UCSD-AML1 (cell line): ENCODE results near the gene IGSF9.

Experiments used
- DNase-seq: peaks from one replicate; lab custom pipeline; 2025; ENCODE audit not compliant: unreplicated experiment; lab: John Stamatoyannopoulos, UW

IGSF9 gene

DNA sequence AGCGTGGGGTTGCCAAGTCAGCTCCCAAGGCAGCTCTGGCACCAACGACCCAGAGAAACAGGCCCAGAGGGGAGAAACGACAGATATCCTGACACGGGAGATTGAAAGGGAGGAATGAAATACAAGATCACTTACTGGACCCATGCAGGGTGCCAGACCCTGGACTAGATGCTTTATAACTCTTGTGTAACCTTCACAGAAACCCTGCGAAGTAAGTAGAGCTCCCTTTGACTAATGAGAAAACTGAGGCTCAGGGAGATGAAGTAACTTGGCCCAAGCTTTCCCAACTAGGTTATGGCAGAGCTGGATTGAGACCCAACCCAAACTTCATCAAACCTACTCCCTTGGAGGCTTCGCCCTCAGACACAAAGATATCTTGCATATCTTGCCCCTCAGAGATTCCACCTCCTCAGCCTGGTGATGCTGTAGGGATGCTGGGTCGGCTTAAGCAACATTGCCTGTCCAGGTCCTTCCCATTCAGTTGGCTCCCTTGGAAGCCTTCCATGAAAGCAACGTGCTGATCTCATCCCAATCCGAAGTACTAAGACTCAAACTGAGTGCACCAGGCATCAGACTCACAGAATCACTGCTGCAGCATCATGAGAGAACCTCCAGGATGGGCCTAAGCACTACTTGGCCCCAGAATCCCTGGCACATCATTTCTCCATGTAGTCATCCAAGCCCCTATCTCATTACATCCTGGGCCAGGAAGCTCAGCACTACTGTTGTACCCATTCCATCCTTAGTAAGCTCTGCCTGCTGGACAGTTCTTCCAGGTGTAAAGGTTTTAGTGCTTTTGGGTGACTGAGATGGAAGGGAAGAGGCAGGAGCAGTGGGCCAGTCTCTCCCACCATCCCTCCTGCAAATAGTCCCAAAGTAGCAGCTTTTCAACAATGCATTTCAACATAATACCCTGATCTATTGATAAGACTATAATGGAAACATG is 1.1 kb upstream of the IGSF9 start:
- DNase-seq = no peak

GRCh38 chr1:159944623-159945455 is 574 bp downstream of the IGSF9 start:
- no peak for DNase-seq

- no peak for DNase-seq
Measured at GRCh38 chr1:159943908-159944622, 1.3 kb downstream of the IGSF9 start.

GRCh38 chr1:159943278-159943640 is 2.2 kb downstream of the IGSF9 start:
- no peak for DNase-seq

DNA sequence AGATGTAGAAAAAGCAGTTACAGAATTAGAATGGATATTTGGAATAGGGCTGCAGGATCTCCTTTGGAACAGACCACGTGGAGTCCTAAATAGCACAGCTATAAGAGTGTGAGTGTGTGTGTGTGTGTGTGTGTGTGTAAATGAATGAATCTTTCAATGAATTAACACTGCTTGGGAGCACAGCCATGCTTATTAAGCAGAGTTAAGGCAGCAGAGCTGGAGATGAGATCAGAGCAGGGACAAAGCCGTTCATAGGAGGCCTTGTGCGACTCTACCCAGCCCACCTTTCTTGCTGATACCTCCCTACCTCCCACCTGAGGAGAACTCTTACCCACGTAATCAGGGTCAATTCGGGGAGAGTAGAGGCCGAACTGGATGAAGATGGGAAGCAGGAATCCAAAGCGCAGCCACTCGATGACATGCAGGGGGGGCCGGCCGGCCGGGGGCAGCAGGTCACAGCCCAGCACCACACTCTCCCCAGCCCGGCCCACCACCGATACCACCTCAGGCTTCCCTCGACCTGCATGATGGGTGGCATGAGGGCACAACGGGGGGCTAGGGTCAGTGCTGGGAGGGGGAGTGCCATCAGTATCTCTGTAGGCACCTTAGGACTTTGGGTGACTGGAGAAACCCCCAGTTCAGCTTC is 2.7 kb downstream of the IGSF9 start:
- no peak for DNase-seq

DNA sequence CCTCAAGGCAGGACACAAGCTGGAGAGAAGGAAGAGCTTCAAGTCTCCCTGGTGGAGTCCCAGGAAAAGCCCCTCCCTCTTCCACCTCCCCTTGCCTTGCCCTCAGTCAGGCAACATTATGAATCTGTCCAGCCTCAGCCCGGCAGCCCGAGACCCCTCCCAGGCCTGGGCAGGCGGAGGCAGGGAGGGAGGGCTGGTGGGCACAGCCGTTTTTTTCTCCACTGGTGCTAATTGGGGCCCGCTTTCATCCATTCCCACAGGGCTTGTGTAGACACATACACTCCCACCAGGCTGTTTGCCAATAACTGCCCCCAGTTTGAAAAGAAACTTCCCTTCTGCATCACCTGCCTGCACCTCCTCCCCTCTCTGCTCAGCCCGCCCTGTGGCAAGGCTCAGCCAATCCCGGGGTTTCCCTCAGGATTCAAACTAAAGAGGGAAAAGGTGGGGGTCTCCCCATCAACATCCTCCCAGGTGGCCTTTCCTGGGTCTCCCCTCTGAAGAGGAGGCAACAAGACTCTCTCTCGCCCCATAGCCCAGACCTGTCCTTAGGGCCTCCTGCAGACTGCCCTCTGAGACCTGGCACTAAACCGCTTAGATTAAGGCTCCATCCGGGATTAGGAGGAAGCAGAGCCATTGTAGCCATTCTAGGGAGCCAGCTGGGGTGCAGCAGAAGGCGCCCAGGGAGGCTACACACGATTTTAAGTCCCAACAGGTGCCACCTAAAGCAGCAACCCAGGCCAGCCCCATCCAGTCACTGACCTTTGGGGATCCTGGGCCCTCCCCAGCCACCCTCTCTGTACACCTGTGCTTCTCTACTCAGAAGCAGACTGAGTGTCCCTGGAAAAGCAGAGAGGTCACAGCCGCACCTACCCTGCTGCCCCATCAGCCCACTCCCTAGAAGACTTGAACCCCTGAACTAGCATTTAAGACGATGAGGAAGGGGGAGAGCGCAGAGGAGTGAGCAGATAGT is 3.5 kb downstream of the IGSF9 start:
- DNase-seq = no peak

GRCh38 chr1:159941141-159941540 is 4.3 kb downstream of the IGSF9 start:
- no peak for DNase-seq

DNA sequence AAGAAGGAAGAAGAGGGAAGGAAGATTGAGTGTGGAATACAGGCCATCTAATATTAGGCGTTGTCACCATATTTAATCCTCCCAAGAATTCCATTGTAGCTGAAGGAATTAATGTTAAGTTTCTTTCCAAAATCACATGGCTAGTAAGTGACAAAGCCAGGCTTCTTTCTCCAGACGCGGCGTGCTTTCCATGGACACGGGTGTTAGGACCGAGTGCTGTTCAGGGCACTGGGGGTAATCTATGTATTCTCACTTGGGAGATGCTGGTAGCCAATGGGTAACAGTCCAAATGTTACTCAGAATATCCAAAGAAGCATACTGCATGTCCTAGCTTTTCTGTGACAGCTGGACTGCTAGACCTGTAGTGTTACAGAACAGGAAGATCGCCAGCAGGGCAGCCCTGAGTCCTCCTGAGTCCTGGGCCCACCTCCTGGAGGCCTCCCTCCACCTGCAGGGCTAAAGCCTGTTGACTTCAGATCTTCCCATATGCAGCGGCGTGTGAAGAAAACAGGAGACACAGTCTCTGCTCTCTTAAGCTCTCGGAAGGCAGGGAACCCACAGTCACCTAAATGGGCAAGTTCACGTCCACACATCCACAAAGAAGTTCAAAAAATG is 5.3 kb downstream of the IGSF9 start:
- no peak for DNase-seq

DNA sequence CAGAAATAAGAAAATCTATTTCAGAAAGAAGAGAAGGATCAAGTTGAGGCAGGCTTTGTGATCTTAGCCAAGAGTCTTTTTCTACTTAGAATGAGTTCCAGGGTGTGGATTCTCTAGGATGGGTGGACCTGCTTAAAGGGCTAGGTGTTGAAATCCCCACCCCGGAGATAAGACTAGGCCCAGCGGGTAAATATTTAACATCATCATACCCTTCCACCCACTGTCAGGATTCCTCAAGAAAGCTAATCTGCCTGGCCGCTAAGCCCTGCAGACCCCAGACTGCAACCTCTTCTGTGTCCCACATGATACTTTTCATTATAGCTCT is 5.8 kb downstream of the IGSF9 start:
- no peak for DNase-seq

DNA sequence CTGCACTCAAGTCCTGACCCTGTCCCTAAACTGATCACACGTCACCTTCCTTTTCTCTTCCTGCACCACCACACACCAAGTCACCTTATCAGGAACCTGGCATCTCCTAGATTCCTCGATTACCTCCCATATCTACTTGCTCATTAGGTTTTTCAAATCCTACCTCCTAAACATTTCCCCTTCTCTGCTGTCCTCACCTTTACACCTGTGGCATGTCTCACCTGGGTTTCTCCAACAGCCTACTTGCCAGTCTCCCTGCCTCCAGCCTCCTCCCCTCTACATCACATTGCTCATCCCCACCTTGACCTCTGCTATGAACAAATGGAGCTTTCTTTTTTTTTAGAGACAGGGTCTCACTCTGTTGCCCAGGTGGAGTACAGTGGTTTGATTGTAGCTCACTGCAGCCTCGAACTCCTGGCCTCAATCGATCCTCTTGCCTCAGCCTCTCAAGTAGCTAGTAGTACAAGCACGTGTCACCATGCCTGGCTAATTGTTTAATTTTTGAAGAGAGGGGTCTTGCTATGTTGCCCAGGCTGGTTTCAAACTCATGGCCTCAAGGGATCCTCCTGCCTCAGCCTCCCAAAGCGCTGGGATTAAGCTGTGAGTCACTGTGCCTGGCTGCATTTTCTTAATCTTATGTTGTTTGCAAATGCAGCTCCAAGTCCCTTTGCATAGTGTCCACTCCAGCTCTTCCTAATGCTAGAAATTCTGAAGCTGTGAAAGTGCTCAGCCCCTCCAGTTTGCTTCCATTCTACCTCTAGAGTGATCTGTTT is 6.3 kb downstream of the IGSF9 start:
- DNase-seq = no peak

GRCh38 chr1:159938211-159938852 is 7.1 kb downstream of the IGSF9 start:
- DNase-seq = no peak

GRCh38 chr1:159937054-159937750 is 8.2 kb downstream of the IGSF9 start:
- DNase-seq = no peak

DNA sequence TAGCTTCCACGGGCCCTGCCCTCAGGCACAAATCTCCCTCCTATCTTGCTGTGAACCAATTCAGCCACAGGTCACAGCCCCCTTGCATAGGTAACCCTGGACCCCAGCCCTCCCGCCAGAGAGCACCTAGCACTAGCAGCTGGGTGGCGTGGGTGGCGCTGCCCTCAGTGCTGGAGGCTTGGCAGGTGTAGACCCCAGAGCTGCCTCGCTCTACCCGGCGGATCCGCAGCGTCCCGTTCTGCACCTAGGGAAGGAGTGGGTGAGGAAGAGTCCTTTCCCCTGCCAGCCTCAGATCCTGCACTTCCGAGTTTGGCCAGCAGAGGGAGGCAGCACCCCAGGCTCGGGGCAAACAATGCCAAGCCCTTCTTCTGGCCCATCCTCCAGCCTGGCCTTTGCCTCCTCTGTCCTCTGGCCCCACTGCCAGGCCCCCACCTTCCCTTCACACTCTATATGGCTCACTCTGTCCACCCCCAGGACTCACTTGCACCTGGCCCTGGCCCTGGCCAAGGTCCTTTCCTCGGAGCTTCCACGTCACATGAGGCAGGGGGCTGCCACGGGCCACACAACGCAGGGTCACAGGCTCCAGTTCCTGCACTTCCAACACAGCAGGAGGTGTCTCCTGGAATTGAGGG is 9.0 kb downstream of the IGSF9 start:
- DNase-seq = peak; percentile 74

DNA sequence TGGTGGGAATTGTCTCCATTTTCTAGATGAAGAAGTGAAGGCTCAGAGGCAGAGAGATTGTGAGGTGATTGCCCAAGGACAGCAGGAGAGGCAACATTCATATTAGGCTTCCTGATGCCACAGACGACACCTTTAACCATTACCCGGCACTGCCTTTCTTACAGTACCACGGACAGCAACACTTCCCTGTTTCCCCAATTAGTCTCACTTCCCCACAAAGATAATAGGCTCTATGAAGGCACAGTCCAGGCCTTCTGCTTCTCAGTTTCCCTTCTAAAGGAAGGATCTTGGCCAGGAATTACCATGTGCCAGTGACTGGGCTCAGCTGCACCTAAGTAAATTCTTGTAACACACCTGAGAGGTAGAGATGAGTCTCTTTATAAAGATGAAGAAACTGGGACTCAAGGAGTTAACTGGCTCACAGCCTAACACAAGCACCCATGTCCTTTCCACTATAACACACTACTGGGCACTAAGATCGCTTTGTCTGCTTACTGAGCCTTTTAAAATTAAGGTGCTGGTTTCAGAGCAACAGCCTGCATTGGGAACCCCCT is 9.6 kb downstream of the IGSF9 start:
- no peak for DNase-seq

- DNase-seq = no peak
Measured at GRCh38 chr1:159935305-159935704, 10.1 kb downstream of the IGSF9 start.

DNA sequence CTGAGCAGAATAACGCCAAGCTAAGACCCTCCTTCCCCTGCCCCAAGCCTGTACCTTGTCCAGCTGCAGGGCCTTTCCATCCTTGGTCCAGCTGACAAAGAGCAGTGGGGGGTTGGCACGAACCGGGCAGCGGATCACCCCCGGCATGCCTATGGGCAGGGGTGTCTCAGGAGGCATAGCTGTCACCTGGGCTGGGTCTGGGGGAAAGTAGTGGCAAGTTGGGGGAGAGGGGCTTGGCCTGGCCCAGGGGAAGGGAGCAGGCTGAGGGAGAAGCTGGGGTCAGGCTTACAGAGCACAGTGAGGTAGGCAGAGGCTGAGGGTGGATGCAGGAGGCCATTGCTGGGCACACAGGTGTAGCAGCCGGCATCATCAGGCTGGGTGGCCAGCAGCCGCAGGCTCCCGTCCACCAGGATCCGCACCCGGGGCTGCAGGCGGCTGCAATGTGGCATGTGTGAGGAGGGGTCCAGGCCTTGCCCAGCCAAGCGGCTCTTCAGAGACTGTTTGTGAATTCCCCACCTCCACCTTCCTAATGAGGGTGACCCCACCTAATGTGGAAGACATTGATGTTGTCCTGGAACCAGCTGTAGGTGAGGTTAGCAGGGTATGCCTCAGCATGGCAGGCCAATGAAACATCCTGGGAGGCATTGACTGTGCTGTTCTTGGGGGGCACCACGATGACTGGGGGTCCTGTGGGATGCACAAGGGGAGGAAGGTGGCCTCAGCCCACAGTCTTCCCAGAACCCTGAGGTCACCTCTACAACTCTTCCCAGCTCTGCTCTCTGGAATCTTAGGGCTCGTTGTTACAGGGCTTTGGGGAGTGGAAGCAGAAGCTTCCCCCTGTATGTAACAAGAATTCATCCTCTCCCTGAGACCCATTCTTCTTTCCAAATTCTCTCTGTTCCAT is 11.0 kb downstream of the IGSF9 start:
- no peak for DNase-seq
